A673 (cell line): ENCODE results near the gene AGBL4.

Experiments used
- EZH2 ChIP-seq: fragments of 200-600 bp; sonication (generic); IDR thresholded peaks from 2 replicates; pipeline ENCODE4 v1.6.1; 2017; ENCODE audit warnings: borderline replicate concordance, low read depth, mild to moderate bottlenecking, mixed read lengths, antibody characterized with exemption, low read length; ENCODE audit not compliant: poor library complexity, severe bottlenecking
- TF ChIP-seq, protein P1 (sequence below): fragments of 300-800, 200-600 bp; sonication (generic); conservative IDR thresholded peaks from 2 replicates; pipeline ENCODE4 v1.5.1; 2017; ENCODE audit warnings: low read depth, mild to moderate bottlenecking, antibody characterized with exemption, low read length, moderate library complexity, mixed read lengths

DNA sequence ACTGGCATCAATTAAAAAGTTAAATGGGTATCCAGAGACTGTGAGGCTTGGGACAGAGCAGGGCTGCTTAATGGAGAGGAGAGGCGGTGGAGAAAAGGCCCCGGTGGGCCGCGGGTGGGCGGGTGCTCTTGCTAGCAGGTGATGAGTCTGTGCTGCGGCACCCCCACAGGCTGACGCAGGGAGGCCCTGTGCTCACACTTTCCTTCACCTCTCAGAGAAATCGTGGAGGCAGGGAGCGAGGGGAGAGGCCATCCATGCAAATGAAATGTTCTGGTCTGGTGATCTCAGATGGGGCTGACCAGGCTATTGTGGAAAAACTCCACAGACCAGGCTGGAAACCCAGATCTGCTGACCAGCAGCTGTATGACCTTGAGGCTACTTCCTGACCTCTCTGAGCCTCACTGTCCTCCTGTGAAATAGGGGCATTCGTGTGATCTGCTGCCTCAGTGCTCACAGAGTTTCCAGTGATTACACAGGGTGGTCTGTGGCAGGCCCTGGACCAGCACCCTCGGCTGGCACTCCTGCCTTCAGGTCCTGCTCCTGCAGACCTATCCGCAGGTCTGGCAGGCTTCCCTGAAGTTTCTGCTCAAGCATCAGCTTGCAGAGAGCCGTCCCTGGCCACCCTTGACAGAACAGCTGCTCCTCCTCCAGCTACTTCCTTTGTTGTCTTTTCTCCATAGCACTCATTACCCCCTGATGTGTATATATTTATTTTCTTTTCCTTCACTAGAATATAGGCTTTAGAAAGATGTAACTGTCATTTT is 1336.3 kb downstream of the AGBL4 start:
- no peak for TF ChIP-seq EZH2
- TF ChIP-seq, protein P1, sequence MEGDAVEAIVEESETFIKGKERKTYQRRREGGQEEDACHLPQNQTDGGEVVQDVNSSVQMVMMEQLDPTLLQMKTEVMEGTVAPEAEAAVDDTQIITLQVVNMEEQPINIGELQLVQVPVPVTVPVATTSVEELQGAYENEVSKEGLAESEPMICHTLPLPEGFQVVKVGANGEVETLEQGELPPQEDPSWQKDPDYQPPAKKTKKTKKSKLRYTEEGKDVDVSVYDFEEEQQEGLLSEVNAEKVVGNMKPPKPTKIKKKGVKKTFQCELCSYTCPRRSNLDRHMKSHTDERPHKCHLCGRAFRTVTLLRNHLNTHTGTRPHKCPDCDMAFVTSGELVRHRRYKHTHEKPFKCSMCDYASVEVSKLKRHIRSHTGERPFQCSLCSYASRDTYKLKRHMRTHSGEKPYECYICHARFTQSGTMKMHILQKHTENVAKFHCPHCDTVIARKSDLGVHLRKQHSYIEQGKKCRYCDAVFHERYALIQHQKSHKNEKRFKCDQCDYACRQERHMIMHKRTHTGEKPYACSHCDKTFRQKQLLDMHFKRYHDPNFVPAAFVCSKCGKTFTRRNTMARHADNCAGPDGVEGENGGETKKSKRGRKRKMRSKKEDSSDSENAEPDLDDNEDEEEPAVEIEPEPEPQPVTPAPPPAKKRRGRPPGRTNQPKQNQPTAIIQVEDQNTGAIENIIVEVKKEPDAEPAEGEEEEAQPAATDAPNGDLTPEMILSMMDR: no peak
